Keratinocyte (primary cell): ENCODE data around the gene NR5A1. TPM values are rescaled to one million over a fixed set of nuclear protein-coding genes. Genes with fewer than 3 reads are reported as not detected.

Source experiments
- DNase-seq: peaks from one replicate; pipeline ENCODE4 v3.0.0-alpha.2; 2011; ENCODE audit warnings: low read depth, missing footprints, low spot score
- FAIRE-seq: peaks from 2 replicates; lab custom pipeline; 2011; peaks lifted over from hg19 to GRCh38; lab: Jason Lieb, UNC
- H2AFZ ChIP-seq: 2 replicates; pipeline ENCODE4 v1.6.0; 2012; ENCODE audit warnings: low read length, control low read depth, inconsistent platforms; ENCODE audit not compliant: control insufficient read depth
- H3K27ac ChIP-seq: 2 replicates; pipeline ENCODE4 v1.5.1; 2011; ENCODE audit warnings: low read length; ENCODE audit not compliant: control insufficient read depth, insufficient read depth
- H3K27me3 ChIP-seq: 3 replicates; pipeline ENCODE4 v1.6.0; 2011; ENCODE audit warnings: low read length; ENCODE audit not compliant: control insufficient read depth, insufficient read depth; ENCODE audit errors: extremely low read depth
- H3K36me3 ChIP-seq, 2 experiments: 2 replicates in 1 of 2; 3 replicates in 1 of 2; pipeline ENCODE4 v1.5.1; 2011; ENCODE audit warnings: low read length in 2 of 2, mild to moderate bottlenecking in 1 of 2; ENCODE audit not compliant: control insufficient read depth in 2 of 2, insufficient read depth in 2 of 2; ENCODE audit errors: extremely low read depth in 1 of 2
- H3K4me1 ChIP-seq: 3 replicates; pipeline ENCODE4 v1.5.1; 2011; ENCODE audit warnings: low read length; ENCODE audit not compliant: control insufficient read depth, insufficient read depth; ENCODE audit errors: extremely low read depth
- H3K4me2 ChIP-seq: 3 replicates; pipeline ENCODE4 v1.6.0; 2011; ENCODE audit warnings: low read depth, low read length; ENCODE audit not compliant: control insufficient read depth, insufficient read depth; ENCODE audit errors: extremely low read depth
- H3K4me3 ChIP-seq, 3 experiments: fragments of 200-600 bp in 1 of 3; sonication (generic) in 1 of 3; 2 replicates in 2 of 3; 3 replicates in 1 of 3; pipeline ENCODE4 v1.5.1; 2011 to 2016; ENCODE audit warnings: low read length in 3 of 3, mild to moderate bottlenecking in 3 of 3, control low read depth in 2 of 3, inconsistent platforms in 1 of 3, low read depth in 1 of 3, mixed read lengths in 1 of 3, mixed run types in 1 of 3, moderate library complexity in 1 of 3; ENCODE audit not compliant: control insufficient read depth in 2 of 3, insufficient read depth in 2 of 3; ENCODE audit errors: extremely low read depth in 1 of 3
- H3K79me2 ChIP-seq: 2 replicates; pipeline ENCODE4 v1.6.0; 2012; ENCODE audit warnings: low read length; ENCODE audit not compliant: control insufficient read depth, insufficient read depth
- H3K9ac ChIP-seq: 3 replicates; pipeline ENCODE4 v1.6.0; 2011; ENCODE audit warnings: low read length; ENCODE audit not compliant: control insufficient read depth, insufficient read depth; ENCODE audit errors: extremely low read depth
- H3K9me1 ChIP-seq: 3 replicates; pipeline ENCODE4 v1.6.0; 2011; ENCODE audit warnings: low read length; ENCODE audit not compliant: control insufficient read depth, insufficient read depth; ENCODE audit errors: extremely low read depth
- H3K9me3 ChIP-seq: 2 replicates; pipeline ENCODE4 v1.5.1; 2012; ENCODE audit warnings: low read depth, low read length; ENCODE audit not compliant: control insufficient read depth
- H4K20me1 ChIP-seq: 3 replicates; pipeline ENCODE4 v1.6.0; 2011; ENCODE audit warnings: low read length; ENCODE audit not compliant: control insufficient read depth, insufficient read depth; ENCODE audit errors: extremely low read depth
- EZH2 ChIP-seq: IDR thresholded peaks from one replicate; pipeline ENCODE4 v1.6.1; 2012; ENCODE audit warnings: inconsistent platforms, mild to moderate bottlenecking, low read length, moderate library complexity
- dilution Hi-C: fragments of 300-500 bp; cut with MboI; formaldehyde crosslinking; loops from one replicate; pipeline ENCODE4 v1.7.0; 2020; ENCODE audit warnings: low sequenced_read_pairs; ENCODE audit not compliant: extremely low pct_ligation_motif_present
- polyA plus RNA-seq, 5 experiments: library from polyadenylated mRNA; depleted of rRNA in 3 of 5; stranded (reverse) in 3 of 5; stranded (forward) in 1 of 5; unstranded in 1 of 5; fragments of >200 nt; gene quantifications; 1 replicate in 1 of 5; 2 replicates in 3 of 5; 3 replicates in 1 of 5; pipeline versions ENCODE4 v1.2.1 to v1.2.3, GENCODE V29; 2011 to 2012; ENCODE audit warnings: missing spikeins in 2 of 5, low read depth in 1 of 5, low replicate concordance in 1 of 5
- TF ChIP-seq, protein P1 (sequence below), 3 experiments: IDR thresholded peaks in 1 of 3; conservative IDR thresholded peaks in 1 of 3; optimal IDR thresholded peaks in 1 of 3; 2 replicates in 2 of 3; 3 replicates in 1 of 3; pipeline versions ENCODE3 to v1.5.1; 2011; ENCODE audit warnings: low read length in 3 of 3, mild to moderate bottlenecking in 3 of 3, moderate library complexity in 2 of 3, control low read depth in 1 of 3, inconsistent platforms in 1 of 3; ENCODE audit not compliant: insufficient read depth in 2 of 3; ENCODE audit errors: extremely low read depth in 1 of 3

The NR5A1 gene
- polyA plus RNA-seq, 1 donor (not counting 4 experiments of a cell fraction or from before 2014, with no cell fraction given), result not detected

DNA sequence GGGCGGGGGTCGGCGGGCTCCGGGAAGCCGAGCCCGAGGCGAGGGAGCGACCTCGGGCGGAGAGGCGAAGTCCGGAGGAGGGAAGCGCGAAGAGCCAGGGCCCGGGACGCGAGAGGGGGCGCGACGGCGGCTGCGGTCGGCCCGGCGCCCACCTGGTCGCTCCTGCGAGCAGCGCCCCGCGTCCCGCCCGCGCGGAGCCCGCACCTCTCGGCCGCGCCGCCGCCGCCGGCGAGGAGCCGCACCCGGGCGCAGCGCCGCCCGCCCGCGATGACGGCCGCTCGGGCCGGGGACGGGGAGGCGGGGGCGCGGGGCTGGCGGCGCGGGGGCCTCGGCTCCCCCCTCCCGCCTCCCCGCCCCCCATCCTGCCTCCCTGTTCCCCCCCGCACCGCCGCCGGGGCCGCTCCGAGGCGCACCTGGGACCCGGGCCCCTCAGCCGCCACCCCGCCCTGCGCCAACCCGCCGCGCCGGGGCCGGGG, 2.6 kb downstream of the NR5A1 start:
- H3K27ac ChIP-seq, result no peak overlapping the region
- peak overlapping the region; percentile 48 for H3K4me2 ChIP-seq
- H3K9ac ChIP-seq, result no peak overlapping the region
- FAIRE-seq (no peak), DNase-seq (no peak)
- H3K9me3 ChIP-seq, result no peaks in the 10 kb centered on the region
- no peaks in the 10 kb centered on the region for H3K9me1 ChIP-seq
- peaks cover 54% of the 10 kb centered on the region for H3K27me3 ChIP-seq
- peak overlapping the region in 1 of 3 experiments; percentile 5 for H3K4me3 ChIP-seq
- H3K79me2 ChIP-seq, result no peaks in the 10 kb centered on the region
- TF ChIP-seq, protein P1, sequence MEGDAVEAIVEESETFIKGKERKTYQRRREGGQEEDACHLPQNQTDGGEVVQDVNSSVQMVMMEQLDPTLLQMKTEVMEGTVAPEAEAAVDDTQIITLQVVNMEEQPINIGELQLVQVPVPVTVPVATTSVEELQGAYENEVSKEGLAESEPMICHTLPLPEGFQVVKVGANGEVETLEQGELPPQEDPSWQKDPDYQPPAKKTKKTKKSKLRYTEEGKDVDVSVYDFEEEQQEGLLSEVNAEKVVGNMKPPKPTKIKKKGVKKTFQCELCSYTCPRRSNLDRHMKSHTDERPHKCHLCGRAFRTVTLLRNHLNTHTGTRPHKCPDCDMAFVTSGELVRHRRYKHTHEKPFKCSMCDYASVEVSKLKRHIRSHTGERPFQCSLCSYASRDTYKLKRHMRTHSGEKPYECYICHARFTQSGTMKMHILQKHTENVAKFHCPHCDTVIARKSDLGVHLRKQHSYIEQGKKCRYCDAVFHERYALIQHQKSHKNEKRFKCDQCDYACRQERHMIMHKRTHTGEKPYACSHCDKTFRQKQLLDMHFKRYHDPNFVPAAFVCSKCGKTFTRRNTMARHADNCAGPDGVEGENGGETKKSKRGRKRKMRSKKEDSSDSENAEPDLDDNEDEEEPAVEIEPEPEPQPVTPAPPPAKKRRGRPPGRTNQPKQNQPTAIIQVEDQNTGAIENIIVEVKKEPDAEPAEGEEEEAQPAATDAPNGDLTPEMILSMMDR (optimal IDR thresholded peaks at IDR 0.05 in 1 of 3, IDR thresholded peaks at IDR 0.05 in 1 of 3, conservative IDR thresholded peaks at IDR 0.05 in 1 of 3; ENCODE audit: extremely low read depth in 1 of 3, insufficient read depth in 2 of 3, low read length in 3 of 3), result no peak
- TF ChIP-seq EZH2, result no peak
- no peaks in the 10 kb centered on the region for H4K20me1 ChIP-seq
- no peaks in the 10 kb centered on the region for H3K36me3 ChIP-seq
- no peak overlapping the region for H2AFZ ChIP-seq
- dilution Hi-C loops, result no loop called here
- peaks cover 9% of the 10 kb centered on the region for H3K4me1 ChIP-seq

DNA sequence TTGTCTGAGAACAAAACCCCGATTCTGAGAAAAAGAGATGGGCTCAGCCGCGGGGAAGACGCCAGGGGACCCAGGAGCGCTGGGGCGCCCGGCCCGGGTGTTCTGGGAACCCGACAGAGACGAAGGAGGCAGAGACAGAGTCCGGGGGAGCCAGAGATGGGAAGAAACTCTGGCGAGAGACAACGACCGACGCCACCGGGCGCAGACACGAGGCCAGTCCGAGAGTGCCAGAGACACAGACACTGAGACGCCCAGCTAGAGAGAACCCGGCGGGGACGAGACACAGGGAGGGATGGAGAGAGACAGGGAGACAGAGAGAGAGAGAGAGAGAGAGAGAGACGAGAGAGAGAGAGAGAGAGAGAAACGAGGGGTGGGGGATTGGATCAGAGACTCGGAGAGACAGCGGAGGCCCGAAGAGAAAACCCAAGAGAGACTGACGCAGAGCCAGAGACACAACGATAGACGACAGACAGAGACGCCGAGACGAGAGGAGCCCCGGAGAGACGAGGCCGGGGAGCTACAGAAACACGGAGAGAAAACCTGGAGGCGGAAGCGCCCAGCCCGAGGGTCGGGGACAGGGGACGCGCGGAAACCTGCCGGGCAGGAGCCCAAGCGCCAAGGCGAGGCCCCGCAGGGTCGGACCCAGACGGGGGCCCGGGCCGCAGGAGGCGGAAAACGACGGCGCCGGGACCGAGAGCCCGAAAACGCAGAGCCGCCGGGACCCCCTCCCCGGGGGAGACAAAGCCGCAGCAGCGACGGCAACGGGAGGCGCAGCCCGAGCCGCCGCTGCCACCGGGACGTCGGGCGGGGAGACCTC, 3.3 kb downstream of the NR5A1 start:
- no peak for FAIRE-seq
- dilution Hi-C loops, result no loop called here
- Histone ChIP-seq H3K4me3 (peak overlapping the region in 2 of 3 experiments; percentile 5 to 26), H3K27me3 (peaks cover 54% of the 10 kb centered on the region), H3K27ac (no peak overlapping the region), H3K4me1 (peaks cover 9% of the 10 kb centered on the region), H4K20me1 (no peaks in the 10 kb centered on the region), H3K4me2 (peak overlapping the region; percentile 48), H3K9me3 (no peaks in the 10 kb centered on the region), H3K79me2 (no peaks in the 10 kb centered on the region), H3K36me3 (no peaks in the 10 kb centered on the region), H2AFZ (peak overlapping the region; percentile 30), H3K9me1 (no peaks in the 10 kb centered on the region), H3K9ac (no peak overlapping the region)
- no peak for DNase-seq
- TF ChIP-seq, protein P1 (optimal IDR thresholded peaks at IDR 0.05 in 1 of 3, IDR thresholded peaks at IDR 0.05 in 1 of 3, conservative IDR thresholded peaks at IDR 0.05 in 1 of 3; ENCODE audit: extremely low read depth in 1 of 3, insufficient read depth in 2 of 3, low read length in 3 of 3), result no peak
- TF ChIP-seq EZH2, result peak; percentile 100
